HG03342 (cell line): ENCODE data around the gene TMC8.
"Not testable (repeated sequence)": the region's sequence is repeated elsewhere in the genome, so short reads cannot be mapped to it uniquely, and the experiment has no call there.

Experiments
- ATAC-seq: cut with Tn5 transposase; IDR thresholded peaks from one replicate; pipeline ENCODE4 v1.9.1; 2021; ENCODE audit warnings: mild to moderate bottlenecking, moderate library complexity; ENCODE audit not compliant: unreplicated experiment

The TMC8 gene

GRCh38 chr17:78148286-78149016 is 17.9 kb downstream of the TMC8 start:
- ATAC-seq: no peak

GRCh38 chr17:78151514-78152008 is 21.0 kb downstream of the TMC8 start:
- ATAC-seq: no peak

GRCh38 chr17:78154903-78155811 is 24.6 kb downstream of the TMC8 start:
- ATAC-seq: no peak

GRCh38 chr17:78159575-78160158 is 29.1 kb downstream of the TMC8 start:
- ATAC-seq: no peak

GRCh38 chr17:78163881-78164747 is 33.5 kb downstream of the TMC8 start:
- ATAC-seq: no peak

GRCh38 chr17:78164748-78165607 is 34.4 kb downstream of the TMC8 start:
- no peak for ATAC-seq

- ATAC-seq: no peak
Observed at GRCh38 chr17:78166416-78166815, 35.8 kb downstream of the TMC8 start.

- peak; percentile 50 for ATAC-seq
Observed at GRCh38 chr17:78168242-78168902, 37.8 kb downstream of the TMC8 start, which contains the start of gene SYNGR2. SYNGR2 (plus strand) TSS chr17:78168581; CDS start chr17:78168617, 36 bp downstream.

GRCh38 chr17:78168903-78169793 is 38.6 kb downstream of the TMC8 start:
- no peak for ATAC-seq

GRCh38 chr17:78170692-78171590 is 40.4 kb downstream of the TMC8 start:
- no peak for ATAC-seq

- not testable (repeated sequence) for ATAC-seq
Observed at GRCh38 chr17:78171591-78172248, 41.1 kb downstream of the TMC8 start.

- no peak for ATAC-seq
Observed at GRCh38 chr17:78172249-78173051, 41.9 kb downstream of the TMC8 start.

GRCh38 chr17:78173097-78173715 is 42.6 kb downstream of the TMC8 start:
- peak; percentile 36 for ATAC-seq

- ATAC-seq: no peak
Observed at GRCh38 chr17:78174346-78174869, 43.8 kb downstream of the TMC8 start.
